ENCODE measurements around the gene EPN2.

DNA sequence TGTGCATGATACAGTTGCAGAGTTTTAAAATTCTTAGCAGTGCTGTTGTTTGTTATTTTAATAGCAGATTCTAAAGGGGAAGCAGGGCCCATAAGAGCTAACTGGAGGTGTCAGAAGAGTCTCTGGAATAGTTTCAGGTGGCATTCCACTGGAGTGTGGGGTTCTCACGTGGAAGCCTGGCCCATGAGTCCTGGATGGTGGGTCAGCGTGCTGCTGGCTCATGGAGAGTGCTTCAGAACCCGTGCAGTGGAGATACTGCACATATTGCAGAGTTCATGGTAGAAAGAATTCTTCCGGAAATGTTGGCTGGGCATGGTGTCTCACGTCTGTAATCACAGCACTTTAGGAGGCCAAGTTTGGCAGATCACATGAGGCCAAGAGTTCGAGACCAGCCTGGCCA is 81.4 kb downstream of the EPN2 start:
- TF ChIP-seq CTCF (IDR thresholded peaks at IDR 0.05) (no peak), POLR2A (IDR thresholded peaks at IDR 0.05) (no peak)

All from adrenal gland (tissue), 5 donors.